Activated CD4-positive, alpha-beta T cell treated with anti-CD3 and anti-CD28 coated beads, Interleukin-2, amount 50 U/mL, for 48 hours (primary cell): Measurements from ENCODE around the gene SLC35G3.
"Not testable (repeated sequence)": the region's sequence is repeated elsewhere in the genome, so short reads cannot be mapped to it uniquely, and the experiment has no call there.

Experiments
- DNase-seq, 2 experiments: peaks; one replicate each; pipeline ENCODE4 v3.0.0-alpha.2; 2020

Gene SLC35G3

GRCh38 chr17:35162755-35163154 is 31.4 kb downstream of the SLC35G3 start:
- DNase-seq, result no peak

DNA sequence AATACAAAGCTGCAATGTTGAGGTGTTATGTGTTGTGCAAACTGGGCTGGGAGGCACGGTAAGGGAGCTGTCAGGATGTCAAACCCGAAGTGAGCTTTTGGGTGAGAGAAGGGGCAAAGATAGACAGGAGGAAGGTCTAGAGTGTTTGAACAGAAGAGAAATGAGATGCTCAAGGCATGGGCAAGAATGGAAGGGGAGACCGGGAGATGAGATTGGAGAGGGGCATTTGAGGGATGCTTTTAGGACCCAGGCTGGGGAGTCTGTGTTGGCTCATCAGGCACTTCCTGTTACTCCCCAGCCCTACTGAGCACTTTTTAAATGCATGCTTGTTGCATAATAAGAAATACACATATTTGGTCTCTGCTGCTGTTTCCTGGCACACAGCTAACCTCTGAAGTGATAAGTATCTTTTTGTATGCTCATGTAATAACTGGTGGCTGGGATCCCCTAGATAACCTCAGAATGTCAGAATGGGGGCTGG is 32.9 kb downstream of the SLC35G3 start:
- no peak for DNase-seq

- peak; percentile 21 to 47 for DNase-seq
Measured at GRCh38 chr17:35160354-35161201, 33.6 kb downstream of the SLC35G3 start.

DNA sequence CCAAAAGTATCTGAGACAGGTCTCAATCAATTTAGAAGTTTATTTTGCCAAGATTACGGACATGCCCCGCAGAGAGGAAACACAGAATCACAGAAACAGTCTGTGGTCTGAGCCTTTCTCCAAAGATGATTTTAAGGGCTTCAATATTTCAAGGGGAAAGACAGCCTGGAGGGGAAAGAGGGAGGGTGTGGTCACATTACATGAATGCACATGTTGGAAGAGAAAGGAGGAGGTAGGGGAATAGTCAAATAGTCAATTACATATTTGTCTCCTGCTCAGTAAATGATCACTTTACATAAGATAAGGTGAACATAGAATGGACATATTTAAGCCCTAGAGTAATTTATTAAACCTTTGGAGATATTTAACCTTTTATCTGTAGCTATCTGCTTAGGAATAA is 34.3 kb downstream of the SLC35G3 start:
- DNase-seq, result no peak

DNA sequence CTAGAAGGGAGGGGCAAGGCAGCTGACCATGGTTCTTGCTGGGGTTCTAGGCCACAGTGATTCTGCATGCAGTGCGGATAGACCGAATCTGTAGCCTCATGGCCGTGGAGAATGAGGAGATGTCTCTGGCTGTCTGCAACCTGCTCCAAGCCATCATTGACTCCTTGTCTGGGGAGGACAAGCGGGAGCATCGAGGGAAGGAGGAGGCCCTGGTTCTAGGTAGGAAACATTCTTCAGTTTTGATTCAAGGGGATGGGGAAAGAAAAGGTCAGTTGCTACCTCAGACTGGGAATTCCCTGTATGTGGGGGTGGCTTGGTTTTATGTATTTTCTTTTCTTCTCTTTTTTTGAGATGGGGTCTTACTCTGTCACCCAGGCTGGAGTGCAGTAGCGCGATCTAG is 38.9 kb downstream of the SLC35G3 start:
- no peak for DNase-seq

DNA sequence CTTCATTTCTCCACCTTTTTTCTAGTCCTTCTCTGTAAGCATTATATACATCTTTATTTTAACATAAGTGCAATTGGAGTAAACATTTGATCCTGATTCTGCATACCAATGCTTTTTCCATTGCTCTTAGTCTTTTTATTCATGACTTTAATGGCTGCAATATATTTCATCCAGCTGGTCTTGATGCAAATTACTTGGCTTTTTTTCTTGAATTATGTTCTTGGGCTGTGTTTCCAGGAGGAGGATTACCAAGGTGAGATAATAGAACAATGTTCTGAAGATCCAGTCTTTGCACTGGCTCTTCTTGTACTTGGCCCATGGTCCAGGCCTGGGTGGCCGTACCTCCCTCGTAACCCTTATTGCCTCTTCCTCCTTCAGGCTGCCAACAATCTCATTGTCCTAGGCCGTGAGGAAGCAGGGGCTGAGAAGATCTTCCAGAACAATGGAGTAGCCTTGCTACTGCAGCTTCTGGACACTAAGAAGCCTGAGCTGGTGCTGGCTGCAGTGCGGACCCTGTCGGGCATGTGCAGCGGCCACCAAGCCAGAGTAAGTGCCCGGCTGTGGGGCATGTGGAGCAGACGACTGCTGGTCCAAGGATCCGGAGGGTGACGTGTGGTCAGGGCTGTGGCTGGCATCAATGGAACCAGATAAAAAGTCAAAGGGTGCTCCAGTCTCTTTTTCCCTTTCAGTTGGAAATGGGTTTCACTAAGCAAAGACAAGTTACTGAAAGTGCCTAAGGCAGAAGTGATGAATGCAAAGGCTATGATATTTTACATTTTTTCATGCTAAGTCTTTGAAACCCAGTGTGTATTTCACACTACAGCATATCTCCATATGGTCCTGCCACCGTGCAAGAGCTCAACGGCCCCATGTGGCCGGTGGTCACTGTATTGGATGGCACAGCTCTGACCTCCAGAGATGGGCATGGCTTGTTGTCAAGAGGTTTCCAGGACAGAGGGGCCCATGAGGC is 39.7 kb downstream of the SLC35G3 start:
- no peak for DNase-seq

DNA sequence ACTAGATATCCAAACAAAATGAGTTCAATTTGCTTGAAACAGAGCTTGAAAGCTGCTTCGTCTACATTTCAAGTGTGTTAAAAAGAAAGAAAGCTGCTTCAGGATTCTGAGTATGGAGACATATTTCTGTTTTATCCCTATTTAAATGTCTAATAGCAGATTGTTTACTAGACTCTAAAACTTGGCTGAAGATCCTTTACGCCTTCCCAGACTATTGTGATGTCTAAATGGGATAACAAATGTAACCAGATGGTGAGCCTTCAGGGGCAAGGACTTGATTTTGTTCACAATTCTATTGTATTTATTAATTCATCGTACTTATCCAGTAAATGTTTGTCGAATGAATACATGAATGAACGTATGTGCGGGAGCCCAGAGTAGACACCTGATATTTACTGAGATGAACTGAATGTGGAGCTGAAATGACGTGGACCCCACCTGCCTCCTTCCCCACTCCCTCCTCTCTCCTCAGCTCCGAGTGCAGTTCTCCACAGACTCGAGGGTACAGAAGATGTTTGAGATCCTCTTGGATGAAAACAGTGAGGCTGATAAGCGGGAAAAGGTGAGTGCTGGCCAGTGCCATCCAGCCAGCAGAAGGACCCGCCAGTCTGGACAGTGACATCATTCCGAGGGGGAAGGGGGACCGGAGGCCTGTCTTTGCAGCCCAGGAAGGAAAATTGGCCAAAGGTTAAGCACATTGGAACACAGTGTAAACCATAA is 41.6 kb downstream of the SLC35G3 start:
- no peak for DNase-seq

GRCh38 chr17:35151080-35151479 is 43.1 kb downstream of the SLC35G3 start:
- DNase-seq, result not testable (repeated sequence)

DNA sequence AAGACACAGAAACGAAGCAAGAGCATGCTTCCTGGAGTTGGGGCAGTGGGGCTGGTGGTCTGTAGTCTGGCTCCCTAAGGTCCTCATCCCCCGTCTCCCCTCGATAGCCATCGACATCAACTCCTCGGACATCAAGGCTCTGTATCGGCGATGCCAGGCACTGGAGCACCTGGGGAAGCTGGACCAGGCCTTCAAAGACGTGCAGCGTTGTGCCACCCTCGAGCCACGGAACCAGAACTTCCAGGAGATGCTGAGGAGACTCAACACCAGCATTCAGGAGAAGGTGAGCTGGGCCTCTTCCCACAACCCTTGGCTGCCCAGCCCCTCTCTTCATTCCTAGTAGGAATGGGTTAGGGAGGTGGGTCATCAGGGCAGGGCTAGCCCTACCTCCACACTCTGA is 44.3 kb downstream of the SLC35G3 start:
- no peak for DNase-seq

DNA sequence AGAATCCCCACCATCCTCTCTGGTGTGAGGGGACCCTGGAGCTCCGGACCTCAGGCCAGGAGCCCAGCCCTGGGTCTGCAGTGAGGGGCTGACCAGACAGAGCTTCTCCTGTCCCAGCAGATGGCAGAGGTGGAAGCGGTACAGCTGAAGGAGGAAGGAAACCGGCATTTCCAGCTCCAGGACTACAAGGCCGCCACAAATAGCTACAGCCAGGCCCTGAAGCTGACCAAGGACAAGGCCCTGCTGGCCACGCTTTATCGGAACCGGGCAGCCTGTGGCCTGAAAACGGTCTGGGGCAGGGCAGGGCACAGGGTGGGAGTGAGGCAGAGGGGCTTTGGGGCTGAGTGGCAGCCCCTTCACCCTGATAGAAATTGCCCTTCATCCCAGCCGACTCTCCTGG is 46.0 kb downstream of the SLC35G3 start:
- DNase-seq, result no peak

DNA sequence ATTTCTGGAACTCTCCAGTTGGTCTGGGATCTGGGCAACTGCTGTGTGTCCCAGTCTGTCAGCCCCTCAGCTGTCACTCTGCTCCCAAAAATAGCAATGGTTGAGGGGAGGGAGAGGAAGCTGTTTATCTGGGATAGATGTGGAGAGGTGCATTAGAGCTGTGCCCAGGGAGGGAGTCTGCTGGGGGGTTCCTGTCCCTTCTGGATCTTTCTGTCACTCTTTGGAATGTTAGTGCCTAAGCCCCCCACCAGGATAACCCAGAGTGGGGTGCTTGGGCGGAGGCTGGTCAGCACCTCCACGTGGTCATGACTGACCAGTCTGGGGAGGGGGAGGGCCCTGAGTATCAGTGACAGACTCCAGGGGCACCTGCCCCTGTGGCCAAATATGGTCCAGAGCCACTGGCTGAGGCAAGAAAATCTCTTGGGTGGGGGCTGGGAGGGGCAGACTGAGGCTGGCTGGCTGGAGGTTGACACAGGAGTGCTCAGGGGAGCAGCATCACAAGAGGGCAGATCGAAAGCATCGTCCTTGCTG is 46.8 kb downstream of the SLC35G3 start, which contains the start of gene UNC45B:
Gene UNC45B (plus strand): TSS at position 443 of the 531 bp plus-strand sequence. CDS start 447 bp downstream, outside the sequence.
- DNase-seq, result no peak

GRCh38 chr17:35146214-35146833 is 47.9 kb downstream of the SLC35G3 start:
- no peak for DNase-seq

DNA sequence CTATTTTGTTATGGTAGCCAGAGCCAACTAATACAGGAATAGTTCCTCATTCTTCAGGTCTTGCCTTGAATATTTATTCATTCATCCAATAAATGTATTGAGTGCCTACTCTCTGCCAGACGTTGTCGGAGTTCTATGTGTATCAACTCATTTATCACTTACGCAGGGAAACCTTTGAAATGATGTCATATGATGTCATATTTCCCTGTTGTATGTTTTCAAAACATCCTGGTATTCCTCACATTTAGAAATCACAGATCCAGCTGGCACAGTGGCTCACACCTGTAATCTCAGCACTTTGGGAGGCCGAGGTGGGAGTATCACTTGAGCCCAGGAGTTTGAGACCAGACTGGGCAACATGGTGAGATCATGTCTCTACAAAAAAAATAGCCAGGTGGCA is 49.4 kb downstream of the SLC35G3 start:
- DNase-seq, result no peak
